Liver (tissue), 9 donors: Measurements from ENCODE around the gene TMCC2. TPM values are rescaled to one million over a fixed set of nuclear protein-coding genes. Genes with fewer than 3 reads are reported as not detected.

ENCODE experiments used
- DNase-seq: peaks from one replicate; pipeline ENCODE4 v3.0.0-alpha.2; 2017; ENCODE audit warnings: low spot score
- H3K27ac ChIP-seq, 2 donors: one replicate each; pipeline ENCODE4 v1.7.0; 2013; ENCODE audit warnings: inconsistent platforms in 2 of 2, low read length in 2 of 2, control low read depth in 1 of 2, low read depth in 1 of 2, mild to moderate bottlenecking in 1 of 2
- H3K27me3 ChIP-seq, 4 donors: one replicate each; pipeline versions ENCODE4 v1.6.1 to v1.7.0; 2013; ENCODE audit warnings: low read length in 3 of 4, inconsistent platforms in 1 of 4, mild to moderate bottlenecking in 1 of 4, moderate library complexity in 1 of 4; ENCODE audit not compliant: control insufficient read depth in 4 of 4, insufficient read depth in 4 of 4
- H3K36me3 ChIP-seq, 4 donors: one replicate each; pipeline versions ENCODE4 v1.6.1 to v1.7.0; 2013; ENCODE audit warnings: low read length in 3 of 4, mild to moderate bottlenecking in 3 of 4, low read depth in 1 of 4, moderate library complexity in 1 of 4; ENCODE audit not compliant: control insufficient read depth in 4 of 4, insufficient read depth in 3 of 4
- H3K4me1 ChIP-seq, 4 donors: one replicate each; pipeline versions ENCODE4 v1.6.1 to v1.7.0; 2013; ENCODE audit warnings: low read length in 3 of 4, mild to moderate bottlenecking in 3 of 4, moderate library complexity in 1 of 4; ENCODE audit not compliant: control insufficient read depth in 4 of 4, insufficient read depth in 4 of 4
- H3K4me3 ChIP-seq, 3 donors: one replicate each; pipeline versions ENCODE4 v1.6.1 to v1.7.0; 2013; ENCODE audit warnings: low read length in 3 of 3, control low read depth in 1 of 3, low read depth in 1 of 3, mild to moderate bottlenecking in 1 of 3
- H3K9ac ChIP-seq, 2 donors: one replicate each; pipeline ENCODE4 v1.7.0; 2013; ENCODE audit warnings: low read length in 2 of 2, mild to moderate bottlenecking in 2 of 2, moderate library complexity in 2 of 2, control low read depth in 1 of 2, low read depth in 1 of 2
- H3K9me3 ChIP-seq, 4 donors: one replicate each; pipeline versions ENCODE4 v1.6.1 to v1.7.0; 2013; ENCODE audit warnings: low read length in 3 of 4; ENCODE audit not compliant: control insufficient read depth in 4 of 4
- ATF3 ChIP-seq: IDR thresholded peaks from 2 replicates; pipeline ENCODE4 v1.6.1; 2016; ENCODE audit warnings: antibody characterized with exemption
- CTCF ChIP-seq: fragments of 150-350 bp; IDR thresholded peaks from 2 replicates; pipeline ENCODE4 v1.5.1; 2017; ENCODE audit warnings: improper control_type of control experiment, low read depth, low read length; ENCODE audit not compliant: missing input control
- EGR1 ChIP-seq, 2 donors: IDR thresholded peaks; 2 replicates each; pipeline ENCODE4 v1.6.1; 2016 to 2018; ENCODE audit warnings: antibody characterized with exemption in 2 of 2, low read depth in 2 of 2
- FOXA1 ChIP-seq: IDR thresholded peaks from 2 replicates; pipeline ENCODE4 v1.6.1; 2016; ENCODE audit warnings: antibody characterized with exemption
- GABPA ChIP-seq, 2 donors: IDR thresholded peaks in 1 of 2; conservative IDR thresholded peaks in 1 of 2; 2 replicates each; pipeline ENCODE4 v1.6.1; 2016; ENCODE audit warnings: antibody characterized with exemption in 2 of 2, mild to moderate bottlenecking in 1 of 2, moderate library complexity in 1 of 2
- HNF4G ChIP-seq: IDR thresholded peaks from 2 replicates; pipeline ENCODE4 v1.6.1; 2016; ENCODE audit warnings: antibody characterized with exemption
- JUND ChIP-seq, 2 donors: IDR thresholded peaks; 2 replicates each; pipeline ENCODE4 v1.6.1; 2016; ENCODE audit warnings: antibody characterized with exemption in 2 of 2
- MAX ChIP-seq: IDR thresholded peaks from 2 replicates; pipeline ENCODE4 v1.6.1; 2016; ENCODE audit warnings: antibody characterized with exemption
- NR2F2 ChIP-seq: IDR thresholded peaks from 2 replicates; pipeline ENCODE4 v1.6.1; 2016; ENCODE audit warnings: antibody characterized with exemption
- RAD21 ChIP-seq, 2 donors: IDR thresholded peaks; 2 replicates each; pipeline ENCODE4 v1.6.1; 2016; ENCODE audit warnings: antibody characterized with exemption in 2 of 2, mild to moderate bottlenecking in 2 of 2
- RXRA ChIP-seq, 2 donors: IDR thresholded peaks; 2 replicates each; pipeline ENCODE4 v1.6.1; 2017 to 2018; ENCODE audit warnings: antibody characterized with exemption in 2 of 2, mild to moderate bottlenecking in 1 of 2
- SP1 ChIP-seq: IDR thresholded peaks from 2 replicates; pipeline ENCODE4 v1.6.1; 2018; ENCODE audit warnings: antibody characterized with exemption, mild to moderate bottlenecking
- TAF1 ChIP-seq: conservative IDR thresholded peaks from 2 replicates; pipeline ENCODE4 v1.6.1; 2016; ENCODE audit warnings: antibody characterized with exemption, mild to moderate bottlenecking
- YY1 ChIP-seq: IDR thresholded peaks from 2 replicates; pipeline ENCODE4 v1.6.1; 2016; ENCODE audit warnings: antibody characterized with exemption, mild to moderate bottlenecking
- ZBTB33 ChIP-seq: IDR thresholded peaks from 2 replicates; pipeline ENCODE4 v1.6.1; 2016; ENCODE audit warnings: antibody characterized with exemption
- WGBS: extraction: QIAGEN DNeasy Blood & Tissue Kit; methylation state at CpG from one replicate; pipeline ENCODE4 v1.1.7; 2013; 5-methylcytosine and 5-hydroxymethylcytosine counted together
- polyA plus RNA-seq, 2 donors: library from polyadenylated mRNA; stranded (reverse) in 1 of 2; unstranded in 1 of 2; fragments of 200-250 nt in 1 of 2; fragments of >200 nt in 1 of 2; fragmentation: Nextera tagmentation in 1 of 2; extraction: Ambion mirVana in 1 of 2; gene quantifications; one replicate each; pipeline versions ENCODE4 v1.2.1 to v1.2.3, GENCODE V29; 2013 to 2015
- total RNA-seq, 2 donors: library from RNA; depleted of rRNA; stranded (reverse); fragments of >200 nt; gene quantifications; one replicate each; pipeline ENCODE4 v1.2.3, GENCODE V29; 2014
- donor health status: healthy.
- donor health status: healthy.
- donor health status: healthy.
- donor health status: healthy.
- donor health status: healthy.

Gene TMCC2
- total and polyA plus RNA-seq, 4 donors: 0.06 to 452 (median 0.21) TPM

- TF ChIP-seq ZBTB33: no peak
These were observed 43.0 kb downstream of the TMCC2 start (continued) for GRCh38 chr1:205270764-205271163.

- Histone ChIP-seq H3K27me3 (no peaks in the 10 kb centered on the region), H3K36me3 (no peaks in the 10 kb centered on the region), H3K4me1 (peaks cover 0 to 16% (median 8%) of the 10 kb centered on the region in 4 donors), H3K9me3 (no peaks in the 10 kb centered on the region), H3K9ac (no peak overlapping the region), H3K4me3 (no peak overlapping the region), H3K27ac (no peak overlapping the region)
- 85% methylated on average over 8 of the region's 8 CpGs for WGBS
- TF ChIP-seq EGR1 (IDR thresholded peaks at IDR 0.05; ENCODE audit: low read depth in 2 of 2) (no peak), GABPA (IDR thresholded peaks at IDR 0.05 in 1 of 2, conservative IDR thresholded peaks at IDR 0.05 in 1 of 2) (no peak), FOXA1 (no peak), NR2F2 (peak; percentile 58), RAD21 (IDR thresholded peaks at IDR 0.05) (peak in 1 of 2 donors; percentile 13), ATF3 (no peak), SP1 (no peak), TAF1 (no peak), YY1 (no peak), RXRA (IDR thresholded peaks at IDR 0.05) (no peak), JUND (IDR thresholded peaks at IDR 0.05) (no peak), CTCF (no peak)
- no peak for DNase-seq
These were observed 43.5 kb downstream of the TMCC2 start for GRCh38 chr1:205271277-205271676.

GRCh38 chr1:205271745-205272144 lies 44.0 kb downstream of the TMCC2 start:
- peaks cover 0 to 15% (median 8%) of the 10 kb centered on the region in 4 donors for H3K4me1 ChIP-seq
- H3K9ac ChIP-seq: no peak overlapping the region
- no peak overlapping the region for H3K4me3 ChIP-seq
- TF ChIP-seq SP1: no peak
- no peak for TF ChIP-seq HNF4G
- no peak for TF ChIP-seq YY1
- TF ChIP-seq RXRA (IDR thresholded peaks at IDR 0.05): no peak
- no peak overlapping the region for H3K27ac ChIP-seq
- no peaks in the 10 kb centered on the region for H3K27me3 ChIP-seq
- H3K9me3 ChIP-seq: no peaks in the 10 kb centered on the region
- no peak for DNase-seq
- no peaks in the 10 kb centered on the region for H3K36me3 ChIP-seq
- 91% methylated on average over 18 of the region's 18 CpGs for WGBS

- Histone ChIP-seq H3K9me3 (no peaks in the 10 kb centered on the region), H3K27ac (no peak overlapping the region), H3K9ac (no peak overlapping the region), H3K4me1 (peaks cover 0 to 8% (median 2%) of the 10 kb centered on the region in 4 donors), H3K36me3 (no peaks in the 10 kb centered on the region), H3K27me3 (no peaks in the 10 kb centered on the region), H3K4me3 (no peak overlapping the region)
- 84% methylated on average over 3 of the region's 3 CpGs for WGBS
- no peak for DNase-seq
- no peak for TF ChIP-seq EGR1 (IDR thresholded peaks at IDR 0.05; ENCODE audit: low read depth in 2 of 2)
- no peak for TF ChIP-seq NR2F2
- TF ChIP-seq SP1: no peak
- TF ChIP-seq GABPA (IDR thresholded peaks at IDR 0.05 in 1 of 2, conservative IDR thresholded peaks at IDR 0.05 in 1 of 2): no peak
- no peak for TF ChIP-seq MAX
- TF ChIP-seq YY1: no peak
- no peak for TF ChIP-seq FOXA1
- TF ChIP-seq ZBTB33: no peak
- no peak for TF ChIP-seq ATF3
- TF ChIP-seq RXRA (IDR thresholded peaks at IDR 0.05): no peak
These were observed 44.8 kb downstream of the TMCC2 start for GRCh38 chr1:205272536-205272935.
